ENCODE data around the gene RNF181.

GRCh38 chr2:85549095-85549494 lies 46.5 kb upstream of the RNF181 start:
- TF ChIP-seq EZH2 (IDR thresholded peaks at IDR 0.05; ENCODE audit: low read depth) (no peak), CTCF (conservative IDR thresholded peaks at IDR 0.05) (no peak)
